ENCODE results near the gene ALOXE3.
A peak's percentile ranks its signal among the peaks of the same experiment; 100 is the strongest.

Gene ALOXE3

GRCh38 chr17:8101721-8102120 lies 16.6 kb downstream of the ALOXE3 start:
- Mint-ChIP-seq H3K27ac (no peak overlapping the region), H3K27me3 (peaks cover 0 to 23% of the 10 kb centered on the region in 2 donors), H3K9me3 (no peaks in the 10 kb centered on the region), H3K4me3 (no peak overlapping the region), H3K4me1 (ENCODE audit: low read depth in 2 of 2) (no peaks in the 10 kb centered on the region), H3K36me3 (ENCODE audit: insufficient read depth) (no peaks in the 10 kb centered on the region)
- DNase-seq (no peak), ATAC-seq (replicated peaks) (no peak)

- Mint-ChIP-seq H3K4me1 (ENCODE audit: low read depth in 2 of 2) (no peaks in the 10 kb centered on the region), H3K27me3 (peaks cover 9 to 27% of the 10 kb centered on the region in 2 donors), H3K27ac (no peak overlapping the region), H3K36me3 (ENCODE audit: insufficient read depth) (no peaks in the 10 kb centered on the region), H3K9me3 (no peaks in the 10 kb centered on the region), H3K4me3 (no peak overlapping the region)
- no peak for DNase-seq
- ATAC-seq (replicated peaks), result no peak
Measured at GRCh38 chr17:8100763-8101162, 17.6 kb downstream of the ALOXE3 start.

- DNase-seq, result no peak
- no peak for ATAC-seq (replicated peaks)
- Mint-ChIP-seq H3K4me3 (no peak overlapping the region), H3K4me1 (ENCODE audit: low read depth in 2 of 2) (no peaks in the 10 kb centered on the region), H3K27me3 (peaks cover 15 to 32% of the 10 kb centered on the region in 2 donors), H3K36me3 (ENCODE audit: insufficient read depth) (peaks cover 3% of the 10 kb centered on the region), H3K27ac (no peak overlapping the region), H3K9me3 (no peaks in the 10 kb centered on the region)
Measured at GRCh38 chr17:8100111-8100510, 18.2 kb downstream of the ALOXE3 start.

- Mint-ChIP-seq H3K4me1 (ENCODE audit: low read depth in 2 of 2) (peaks cover 4% of the 10 kb centered on the region in 2 donors), H3K36me3 (ENCODE audit: insufficient read depth) (peaks cover 10% of the 10 kb centered on the region), H3K4me3 (no peak overlapping the region), H3K27me3 (peaks cover 24 to 48% of the 10 kb centered on the region in 2 donors), H3K27ac (no peak overlapping the region), H3K9me3 (no peaks in the 10 kb centered on the region)
- no peak for ATAC-seq (replicated peaks)
- DNase-seq, result no peak
Measured at GRCh38 chr17:8096541-8096940, 21.8 kb downstream of the ALOXE3 start.

GRCh38 chr17:8095361-8095760 lies 23.0 kb downstream of the ALOXE3 start:
- ATAC-seq (replicated peaks), result no peak
- Mint-ChIP-seq H3K36me3 (ENCODE audit: insufficient read depth) (peaks cover 10% of the 10 kb centered on the region), H3K9me3 (no peaks in the 10 kb centered on the region), H3K4me1 (ENCODE audit: low read depth in 2 of 2) (peaks cover 4% of the 10 kb centered on the region in 2 donors), H3K27ac (no peak overlapping the region), H3K4me3 (no peak overlapping the region), H3K27me3 (peaks cover 35 to 59% of the 10 kb centered on the region in 2 donors)
- no peak for DNase-seq

- H3K27ac Mint-ChIP-seq, result no peak overlapping the region
- H3K9me3 Mint-ChIP-seq, result no peaks in the 10 kb centered on the region
- H3K4me3 Mint-ChIP-seq, result no peak overlapping the region
- ATAC-seq (replicated peaks) (no peak), DNase-seq (no peak)
- peaks cover 4% of the 10 kb centered on the region in 2 donors for H3K4me1 Mint-ChIP-seq (ENCODE audit: low read depth in 2 of 2)
- peaks cover 61 to 85% of the 10 kb centered on the region in 2 donors for H3K27me3 Mint-ChIP-seq
- peaks cover 12% of the 10 kb centered on the region for H3K36me3 Mint-ChIP-seq (ENCODE audit: insufficient read depth)
Measured at GRCh38 chr17:8091033-8091687, 27.2 kb downstream of the ALOXE3 start.

GRCh38 chr17:8089728-8090127 lies 28.6 kb downstream of the ALOXE3 start:
- Mint-ChIP-seq H3K4me1 (ENCODE audit: low read depth in 2 of 2) (peaks cover 4% of the 10 kb centered on the region in 2 donors), H3K4me3 (no peak overlapping the region), H3K9me3 (no peaks in the 10 kb centered on the region), H3K36me3 (ENCODE audit: insufficient read depth) (peaks cover 5% of the 10 kb centered on the region), H3K27me3 (peaks cover 55 to 83% of the 10 kb centered on the region in 2 donors), H3K27ac (no peak overlapping the region)
- no peak for ATAC-seq (replicated peaks)
- no peak for DNase-seq

GRCh38 chr17:8087952-8088230 lies 30.4 kb downstream of the ALOXE3 start:
- DNase-seq (no peak), ATAC-seq (replicated peaks) (no peak)
- no peaks in the 10 kb centered on the region for H3K4me1 Mint-ChIP-seq (ENCODE audit: low read depth in 2 of 2)
- H3K9me3 Mint-ChIP-seq, result no peaks in the 10 kb centered on the region
- no peak overlapping the region for H3K4me3 Mint-ChIP-seq
- peaks cover 50 to 85% of the 10 kb centered on the region in 2 donors for H3K27me3 Mint-ChIP-seq
- H3K27ac Mint-ChIP-seq, result no peak overlapping the region
- H3K36me3 Mint-ChIP-seq (ENCODE audit: insufficient read depth), result peaks cover 2% of the 10 kb centered on the region

- H3K36me3 Mint-ChIP-seq (ENCODE audit: insufficient read depth), result peaks cover 2% of the 10 kb centered on the region
- H3K9me3 Mint-ChIP-seq, result no peaks in the 10 kb centered on the region
- peaks cover 50 to 80% of the 10 kb centered on the region in 2 donors for H3K27me3 Mint-ChIP-seq
- no peak for DNase-seq
- H3K27ac Mint-ChIP-seq, result no peak within 1 kb of the TSS
- no peak for ATAC-seq (replicated peaks)
- H3K4me3 Mint-ChIP-seq, result no peak within 1 kb of the TSS
- H3K4me1 Mint-ChIP-seq (ENCODE audit: low read depth in 2 of 2), result no peaks in the 10 kb centered on the region
Measured at GRCh38 chr17:8087075-8087951, 31.0 kb downstream of the ALOXE3 start, which contains the start of gene ALOX12B. Gene ALOX12B, minus strand, starts transcription at chr17:8087716. Its CDS starts 274 bp downstream, at chr17:8087442.

- DNase-seq (no peak), ATAC-seq (replicated peaks) (no peak)
- peaks cover 4 to 9% of the 10 kb centered on the region in 2 donors for H3K4me1 Mint-ChIP-seq (ENCODE audit: low read depth in 2 of 2)
- H3K9me3 Mint-ChIP-seq, result no peaks in the 10 kb centered on the region
- peaks cover 28 to 50% of the 10 kb centered on the region in 2 donors for H3K27me3 Mint-ChIP-seq
- no peak overlapping the region for H3K27ac Mint-ChIP-seq
- no peak overlapping the region for H3K4me3 Mint-ChIP-seq
- H3K36me3 Mint-ChIP-seq (ENCODE audit: insufficient read depth), result peaks cover 2% of the 10 kb centered on the region
Measured at GRCh38 chr17:8084250-8084649, 34.1 kb downstream of the ALOXE3 start.

GRCh38 chr17:8082292-8082691 lies 36.0 kb downstream of the ALOXE3 start:
- peaks cover 23 to 32% of the 10 kb centered on the region in 2 donors for H3K27me3 Mint-ChIP-seq
- ATAC-seq (replicated peaks), result no peak
- no peak overlapping the region for H3K4me3 Mint-ChIP-seq
- H3K4me1 Mint-ChIP-seq (ENCODE audit: low read depth in 2 of 2), result peaks cover 4 to 12% of the 10 kb centered on the region in 2 donors
- peaks cover 2% of the 10 kb centered on the region for H3K36me3 Mint-ChIP-seq (ENCODE audit: insufficient read depth)
- H3K9me3 Mint-ChIP-seq, result no peaks in the 10 kb centered on the region
- DNase-seq, result no peak
- H3K27ac Mint-ChIP-seq, result no peak overlapping the region

- no peak for ATAC-seq (replicated peaks)
- H3K4me3 Mint-ChIP-seq, result no peak overlapping the region
- H3K9me3 Mint-ChIP-seq, result no peaks in the 10 kb centered on the region
- H3K4me1 Mint-ChIP-seq (ENCODE audit: low read depth in 2 of 2), result peaks cover 4 to 12% of the 10 kb centered on the region in 2 donors
- DNase-seq, result no peak
- peaks cover 20 to 28% of the 10 kb centered on the region in 2 donors for H3K27me3 Mint-ChIP-seq
- peaks cover under 1% of the 10 kb centered on the region for H3K36me3 Mint-ChIP-seq (ENCODE audit: insufficient read depth)
- H3K27ac Mint-ChIP-seq, result no peak overlapping the region
Measured at GRCh38 chr17:8081876-8082275, 36.4 kb downstream of the ALOXE3 start.

GRCh38 chr17:8080799-8081219 lies 37.5 kb downstream of the ALOXE3 start:
- Mint-ChIP-seq H3K27me3 (peaks cover 16 to 21% of the 10 kb centered on the region in 2 donors), H3K4me1 (ENCODE audit: low read depth in 2 of 2) (peaks cover 4 to 12% of the 10 kb centered on the region in 2 donors), H3K4me3 (peak overlapping the region in 1 of 2 donors; percentile 90), H3K27ac (peak overlapping the region in 1 of 2 donors; percentile 87), H3K36me3 (ENCODE audit: insufficient read depth) (no peaks in the 10 kb centered on the region), H3K9me3 (no peaks in the 10 kb centered on the region)
- ATAC-seq (replicated peaks), result no peak
- DNase-seq, result no peak

All from effector memory CD8-positive, alpha-beta T cell (primary cell).